GM12878 (cell line): ENCODE data around the gene FOXP4.

Source experiments
- FOXM1 ChIP-seq: IDR thresholded peaks from 2 replicates; pipeline ENCODE4 v1.6.1; 2012; ENCODE audit warnings: low read depth, mild to moderate bottlenecking, inconsistent platforms, low read length, moderate library complexity
- RAD21 ChIP-seq: IDR thresholded peaks from 2 replicates; pipeline ENCODE4 v1.6.1; 2011; ENCODE audit warnings: mild to moderate bottlenecking, low read depth, low read length, moderate library complexity; ENCODE audit not compliant: insufficient read depth

DNA sequence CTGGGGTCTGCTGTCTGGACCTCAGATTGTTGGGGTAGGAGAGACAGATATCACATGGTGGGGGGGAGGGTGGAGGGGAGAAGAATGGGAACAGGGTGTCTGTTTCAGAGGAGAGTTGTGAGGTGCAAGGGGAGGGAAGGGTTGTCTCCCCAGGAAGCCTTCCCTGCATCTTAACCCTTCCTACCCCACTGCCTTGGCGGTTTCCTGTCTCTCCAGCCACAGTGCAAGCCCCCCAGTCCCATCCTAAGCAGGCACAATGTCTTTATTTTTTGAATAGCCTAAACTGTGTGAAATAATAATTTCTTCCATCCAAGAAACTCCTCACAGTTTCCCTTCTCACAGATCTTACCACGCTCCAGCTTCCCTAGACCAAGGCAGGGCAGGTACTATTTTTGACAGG is 3.5 kb downstream of the FOXP4 start:
- TF ChIP-seq RAD21: no peak
- TF ChIP-seq FOXM1: no peak
